Rectal smooth muscle tissue (tissue), 1 donor: ENCODE data around the gene LAD1.

Experiments
- H3K27ac ChIP-seq: one replicate; pipeline ENCODE4 v1.7.0; 2013; ENCODE audit warnings: low read depth, low read length, inconsistent platforms
- H3K27me3 ChIP-seq: one replicate; pipeline ENCODE4 v1.7.0; 2013; ENCODE audit warnings: low read length; ENCODE audit not compliant: control insufficient read depth, insufficient read depth
- H3K36me3 ChIP-seq: one replicate; pipeline ENCODE4 v1.7.0; 2013; ENCODE audit warnings: low read length; ENCODE audit not compliant: control insufficient read depth, insufficient read depth
- H3K4me1 ChIP-seq: one replicate; pipeline ENCODE4 v1.7.0; 2013; ENCODE audit warnings: low read length; ENCODE audit not compliant: control insufficient read depth, insufficient read depth
- H3K4me3 ChIP-seq: one replicate; pipeline ENCODE4 v1.7.0; 2013; ENCODE audit warnings: low read length
- H3K9ac ChIP-seq: one replicate; pipeline ENCODE4 v1.7.0; 2013; ENCODE audit warnings: low read length

LAD1 gene

DNA sequence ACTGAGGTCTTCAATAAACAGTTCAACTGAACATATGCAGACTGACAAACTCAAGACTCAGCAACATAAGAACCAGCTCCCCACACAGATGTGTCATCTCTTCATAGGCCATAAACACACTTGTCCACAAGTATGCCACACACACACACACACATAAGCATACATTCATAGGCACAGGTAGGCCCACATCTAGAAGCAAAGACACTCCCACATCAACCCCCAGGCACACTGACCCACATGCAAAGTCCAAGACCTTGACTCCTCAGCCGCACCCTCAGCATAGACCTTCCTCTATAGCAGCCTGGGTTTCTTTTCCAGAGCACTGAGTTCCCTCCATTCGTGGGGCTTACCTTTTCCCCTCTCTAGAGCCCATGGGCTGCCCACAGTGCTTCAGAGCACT lies 1.4 kb downstream of the LAD1 start:
- Histone ChIP-seq H3K9ac (no peak overlapping the region), H3K4me3 (peak overlapping the region; percentile 63), H3K27ac (no peak overlapping the region), H3K4me1 (no peaks in the 10 kb centered on the region), H3K36me3 (no peaks in the 10 kb centered on the region), H3K27me3 (peaks cover 12% of the 10 kb centered on the region)

DNA sequence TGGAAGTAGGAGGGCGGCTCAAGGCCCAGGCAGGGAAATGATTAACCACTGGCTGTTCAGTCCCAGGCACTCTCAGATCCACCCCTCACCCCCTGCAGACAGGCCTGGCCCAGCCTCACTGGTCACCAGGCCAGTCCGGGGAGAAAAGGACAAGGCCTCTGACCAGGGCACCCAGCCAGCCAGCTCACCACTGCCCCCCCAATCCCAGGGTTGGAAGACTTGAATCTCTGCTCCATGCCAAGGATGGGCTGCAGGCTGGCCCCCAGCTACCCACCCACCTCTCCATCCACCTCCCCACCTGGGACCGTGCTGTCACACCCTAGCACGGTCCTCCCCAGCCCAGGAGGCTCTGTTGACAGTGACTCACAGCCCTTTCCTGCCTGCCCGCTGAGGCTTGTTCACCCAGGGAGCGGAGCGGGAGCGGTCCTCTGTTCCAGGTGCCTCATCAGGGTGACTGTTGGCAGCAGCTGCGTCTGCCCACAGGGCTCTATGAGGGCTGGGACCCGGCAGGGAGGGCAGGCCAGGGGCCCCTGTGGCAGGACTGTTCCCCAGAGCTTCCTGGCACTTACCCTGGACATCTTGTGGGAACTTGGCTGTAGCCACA lies 2.2 kb downstream of the LAD1 start:
- Histone ChIP-seq H3K4me3 (peak overlapping the region; percentile 19), H3K4me1 (no peaks in the 10 kb centered on the region), H3K27ac (no peak overlapping the region), H3K36me3 (no peaks in the 10 kb centered on the region), H3K27me3 (peaks cover 12% of the 10 kb centered on the region), H3K9ac (no peak overlapping the region)

DNA sequence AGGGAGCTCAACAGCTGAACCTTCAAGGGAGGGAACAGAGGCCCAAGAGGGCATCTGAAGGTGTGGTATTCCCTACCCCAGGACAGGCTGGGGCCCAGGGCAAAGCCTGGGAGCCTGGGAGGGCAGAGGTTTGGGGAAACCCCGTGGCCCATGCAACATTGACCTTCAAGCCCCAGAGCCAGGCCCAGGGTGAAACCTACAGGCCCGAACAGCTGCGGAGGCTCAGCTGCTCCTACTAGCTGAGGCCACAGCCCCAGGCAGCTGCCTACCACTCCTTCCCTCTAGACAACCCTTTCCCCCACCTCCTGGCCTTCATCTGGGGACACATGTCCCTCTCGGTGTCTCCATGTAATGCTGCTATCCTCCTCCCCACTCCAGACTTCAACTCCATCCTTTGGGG lies 3.2 kb downstream of the LAD1 start:
- no peak overlapping the region for H3K9ac ChIP-seq
- no peak overlapping the region for H3K27ac ChIP-seq
- no peaks in the 10 kb centered on the region for H3K4me1 ChIP-seq
- no peaks in the 10 kb centered on the region for H3K36me3 ChIP-seq
- peaks cover 12% of the 10 kb centered on the region for H3K27me3 ChIP-seq
- no peak overlapping the region for H3K4me3 ChIP-seq

DNA sequence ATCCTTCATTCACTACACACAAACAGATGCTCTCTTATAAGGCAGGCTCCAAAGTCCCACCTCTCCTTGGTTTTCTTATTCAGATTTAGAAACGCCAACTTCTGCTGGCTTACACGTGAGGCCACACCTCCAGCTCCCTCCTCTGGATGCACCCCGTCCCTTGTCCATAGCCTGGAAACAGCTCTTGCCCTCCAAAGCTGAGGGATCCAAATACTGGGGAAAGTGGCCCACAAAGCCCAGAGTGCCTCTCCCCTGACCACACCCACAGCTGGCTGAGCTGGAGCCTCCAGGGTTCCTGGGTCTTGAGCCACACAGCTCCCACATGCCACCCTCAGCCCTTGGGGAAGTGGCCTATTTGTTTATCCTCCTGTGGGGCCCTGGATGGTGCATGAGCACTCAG lies 4.5 kb downstream of the LAD1 start:
- Histone ChIP-seq H3K4me3 (no peak overlapping the region), H3K27ac (no peak overlapping the region), H3K36me3 (no peaks in the 10 kb centered on the region), H3K4me1 (no peaks in the 10 kb centered on the region), H3K9ac (no peak overlapping the region), H3K27me3 (peaks cover 5% of the 10 kb centered on the region)

GRCh38 chr1:201393076-201393475 lies 6.0 kb downstream of the LAD1 start:
- Histone ChIP-seq H3K27ac (no peak overlapping the region), H3K9ac (no peak overlapping the region), H3K4me1 (no peaks in the 10 kb centered on the region), H3K36me3 (no peaks in the 10 kb centered on the region), H3K27me3 (no peaks in the 10 kb centered on the region), H3K4me3 (no peak overlapping the region)

GRCh38 chr1:201391651-201392511 lies 7.2 kb downstream of the LAD1 start:
- Histone ChIP-seq H3K27ac (no peak overlapping the region), H3K4me1 (no peaks in the 10 kb centered on the region), H3K9ac (no peak overlapping the region)

DNA sequence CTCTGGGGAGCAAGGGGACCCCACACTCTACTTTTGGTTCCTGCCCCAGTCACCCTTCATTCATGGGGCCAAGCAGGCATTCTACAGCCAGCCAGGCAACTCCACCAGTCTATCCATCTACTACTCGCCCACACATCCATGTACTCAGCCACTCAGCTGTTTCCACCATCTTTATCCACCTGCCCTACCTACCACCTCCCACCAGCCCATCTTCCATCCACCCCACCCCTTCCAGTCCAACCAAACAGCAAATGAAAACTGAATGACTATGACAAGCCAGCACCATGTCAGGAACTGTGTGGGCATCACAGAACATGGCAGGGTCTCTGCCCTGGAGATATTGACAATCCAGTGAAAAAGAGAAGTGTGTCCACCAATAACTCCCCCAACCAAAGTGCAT lies 7.9 kb downstream of the LAD1 start:
- no peak overlapping the region for H3K9ac ChIP-seq
- H3K4me3 ChIP-seq, result no peak overlapping the region

More at GRCh38 chr1:201391651-201392511, 7.2 kb downstream of the LAD1 start:
- Histone ChIP-seq H3K4me3 (no peak overlapping the region), H3K36me3 (no peaks in the 10 kb centered on the region), H3K27me3 (no peaks in the 10 kb centered on the region)

DNA sequence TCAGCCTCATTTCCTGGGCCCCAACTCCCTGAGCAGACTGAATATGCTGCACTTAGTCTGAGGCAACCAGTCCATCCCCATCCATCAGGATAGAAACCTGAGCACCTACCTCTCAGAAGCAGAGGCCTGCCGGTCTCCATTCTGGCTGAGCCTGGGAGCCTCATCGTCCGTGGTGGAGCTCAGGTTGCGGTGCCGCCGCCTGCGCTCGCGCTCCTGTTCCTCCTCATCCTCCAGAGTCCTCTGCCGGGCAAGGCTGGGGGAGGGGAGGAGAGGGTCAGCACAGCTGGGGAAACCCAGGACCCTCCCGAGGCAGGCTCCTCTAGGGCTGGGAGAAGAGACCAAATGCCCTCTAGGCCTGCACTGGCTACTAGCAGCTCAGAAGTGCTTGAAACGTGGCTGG lies 10.1 kb downstream of the LAD1 start:
- Histone ChIP-seq H3K4me1 (no peaks in the 10 kb centered on the region), H3K27ac (no peak overlapping the region)

More for the DNA sequence above, 7.9 kb downstream of the LAD1 start:
- Histone ChIP-seq H3K27ac (no peak overlapping the region), H3K36me3 (no peaks in the 10 kb centered on the region), H3K4me1 (no peaks in the 10 kb centered on the region), H3K27me3 (no peaks in the 10 kb centered on the region)

GRCh38 chr1:201386208-201386607 lies 12.9 kb downstream of the LAD1 start:
- H3K4me1 ChIP-seq, result no peaks in the 10 kb centered on the region
- no peak overlapping the region for H3K4me3 ChIP-seq
- no peaks in the 10 kb centered on the region for H3K27me3 ChIP-seq
- H3K9ac ChIP-seq, result no peak overlapping the region
- H3K27ac ChIP-seq, result no peak overlapping the region
- no peaks in the 10 kb centered on the region for H3K36me3 ChIP-seq

More for the DNA sequence above, 10.1 kb downstream of the LAD1 start:
- no peak overlapping the region for H3K9ac ChIP-seq
- no peaks in the 10 kb centered on the region for H3K27me3 ChIP-seq
- no peaks in the 10 kb centered on the region for H3K36me3 ChIP-seq
- H3K4me3 ChIP-seq, result no peak overlapping the region

DNA sequence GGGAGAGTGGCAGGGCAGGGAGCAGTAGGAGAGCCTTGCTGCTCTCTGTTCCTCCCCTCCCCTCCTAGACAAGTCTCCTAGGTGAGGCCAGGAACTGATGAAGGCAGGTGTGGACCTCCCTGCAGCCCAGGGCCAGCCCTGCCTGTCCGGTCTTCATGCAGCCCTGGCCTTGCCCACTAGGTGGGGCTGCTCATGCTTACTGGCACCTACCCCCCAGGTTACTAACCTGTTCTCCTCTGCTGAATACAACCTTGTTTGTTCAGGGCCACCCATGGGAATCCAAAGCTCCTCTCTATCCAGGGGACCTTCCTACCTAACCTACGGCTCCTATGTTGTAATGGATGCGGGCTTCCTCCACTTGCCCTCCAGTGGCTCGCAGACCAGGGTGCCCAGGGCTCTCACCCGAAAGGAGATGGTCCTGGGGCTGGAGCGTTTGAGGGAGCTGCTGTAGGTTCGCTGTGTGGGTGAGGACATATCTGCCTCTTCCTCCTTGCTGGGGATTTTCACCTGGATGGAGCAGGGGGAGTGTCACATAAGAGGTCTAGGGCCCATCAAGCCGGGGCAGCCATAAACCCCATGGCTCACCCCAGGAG lies 13.7 kb downstream of the LAD1 start:
- H3K4me3 ChIP-seq, result no peak overlapping the region
- H3K9ac ChIP-seq, result no peak overlapping the region
- no peak overlapping the region for H3K27ac ChIP-seq
- H3K36me3 ChIP-seq, result no peaks in the 10 kb centered on the region
- H3K4me1 ChIP-seq, result no peaks in the 10 kb centered on the region
- no peaks in the 10 kb centered on the region for H3K27me3 ChIP-seq

DNA sequence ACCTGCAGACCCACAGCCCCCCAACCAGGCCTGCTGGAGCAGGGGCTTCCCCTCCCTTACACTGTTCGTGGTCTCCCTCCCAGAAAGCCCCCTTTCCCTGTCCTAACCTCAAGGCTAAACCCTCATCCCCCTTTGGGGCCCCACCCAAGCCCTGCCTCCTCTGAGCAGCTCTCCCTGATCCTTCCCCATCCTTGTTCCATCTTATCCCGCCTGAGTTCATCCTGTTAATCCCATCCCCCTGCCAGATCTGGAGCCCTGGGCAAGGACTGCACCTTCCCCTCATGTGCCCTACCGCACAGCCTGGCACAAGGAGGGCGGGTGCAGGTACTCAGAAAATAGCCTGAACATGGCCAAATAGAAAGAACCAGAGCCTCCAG lies 14.7 kb downstream of the LAD1 start:
- Histone ChIP-seq H3K27ac (no peak overlapping the region), H3K27me3 (no peaks in the 10 kb centered on the region), H3K4me3 (no peak overlapping the region), H3K4me1 (no peaks in the 10 kb centered on the region), H3K36me3 (no peaks in the 10 kb centered on the region), H3K9ac (no peak overlapping the region)

DNA sequence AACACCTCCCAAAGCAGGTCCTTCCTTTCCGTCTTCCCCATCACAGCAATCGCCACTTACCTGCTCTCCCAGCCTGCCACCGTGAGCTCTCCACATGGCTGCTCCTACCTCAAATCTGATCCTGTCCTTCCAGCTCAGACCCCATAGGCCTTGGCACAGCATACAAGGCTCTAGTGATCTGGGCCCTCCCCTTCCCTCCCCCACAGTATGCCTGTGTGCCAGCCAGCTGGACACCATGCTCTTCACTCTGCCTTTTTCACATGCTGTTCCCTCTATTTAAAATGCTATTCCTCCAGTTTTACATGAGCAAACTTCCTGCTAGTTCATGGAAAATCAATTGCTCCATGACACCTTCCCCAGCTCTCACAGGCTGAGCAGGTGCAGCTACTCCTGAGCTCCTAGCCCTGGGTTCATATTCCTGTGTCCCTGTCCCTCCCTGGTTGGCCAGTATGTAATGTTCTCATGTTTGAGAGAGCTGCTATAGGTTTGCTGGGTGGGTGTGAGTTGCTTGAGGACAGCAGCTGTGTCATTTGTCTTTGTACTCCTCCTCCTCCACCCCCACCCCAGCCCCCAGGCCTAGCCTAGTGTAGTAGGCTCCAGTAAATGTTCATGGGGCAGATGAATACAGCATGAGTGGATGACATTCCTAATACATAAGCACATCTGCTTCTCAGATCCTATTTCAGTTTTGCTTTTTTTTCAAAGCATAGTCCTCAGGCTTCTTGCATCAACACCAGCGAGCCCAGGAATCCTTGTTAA lies 15.3 kb downstream of the LAD1 start:
- H3K27me3 ChIP-seq, result no peaks in the 10 kb centered on the region
- no peak overlapping the region for H3K9ac ChIP-seq
- no peaks in the 10 kb centered on the region for H3K4me1 ChIP-seq

More for the DNA sequence above, 15.3 kb downstream of the LAD1 start:
- no peaks in the 10 kb centered on the region for H3K36me3 ChIP-seq
- no peak overlapping the region for H3K27ac ChIP-seq
- no peak overlapping the region for H3K4me3 ChIP-seq
